RWPE1 (cell line): ENCODE measurements around the gene CREB5.

Experiments used
- CTCF ChIA-PET: fragments of 350-600 bp; sonication (Branson Sonifier 250); formaldehyde crosslinking; extraction: SDS; loops from one replicate; lab custom pipeline; 2021; lab: Yijun Ruan, JAX
- POLR2A ChIA-PET: fragments of 400-600 bp; formaldehyde crosslinking; extraction: SDS; loops from one replicate; lab custom pipeline; 2020; ENCODE audit warnings: antibody characterized with exemption; ENCODE audit not compliant: low non-redundant PET; lab: Yijun Ruan, JAX
- DNase-seq: peaks from one replicate; pipeline ENCODE4 v3.0.0; 2012; ENCODE audit warnings: low spot score
- H3K27ac ChIP-seq: fragments of 450-650 bp; 2 replicates; pipeline ENCODE4 v1.5.1; 2017
- TF ChIP-seq, protein P1 (sequence below): fragments of 450-650 bp; conservative IDR thresholded peaks from 2 replicates; pipeline ENCODE4 v1.5.1; 2017; ENCODE audit warnings: low read depth, mild to moderate bottlenecking

The CREB5 gene

DNA sequence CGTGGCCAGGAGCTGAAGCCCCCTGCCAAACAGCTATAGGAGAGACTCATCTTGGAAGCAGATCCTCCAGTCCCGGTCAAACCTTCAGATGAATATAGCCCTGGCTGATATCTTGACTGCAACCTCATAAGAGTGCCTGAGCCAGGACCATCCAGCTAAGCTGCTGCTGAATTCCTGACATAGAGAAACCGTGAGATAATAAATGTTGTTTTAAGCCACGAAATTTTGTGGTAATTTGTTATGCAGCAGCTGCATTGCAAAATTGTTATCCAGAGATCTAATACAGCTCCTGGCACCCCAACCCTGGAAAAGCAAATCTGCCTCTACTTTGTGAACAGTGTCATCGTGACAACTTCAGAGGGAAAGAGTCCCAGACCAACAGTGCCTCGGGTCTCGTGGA is 119.9 kb downstream of the CREB5 start:
- TF ChIP-seq, protein P1, sequence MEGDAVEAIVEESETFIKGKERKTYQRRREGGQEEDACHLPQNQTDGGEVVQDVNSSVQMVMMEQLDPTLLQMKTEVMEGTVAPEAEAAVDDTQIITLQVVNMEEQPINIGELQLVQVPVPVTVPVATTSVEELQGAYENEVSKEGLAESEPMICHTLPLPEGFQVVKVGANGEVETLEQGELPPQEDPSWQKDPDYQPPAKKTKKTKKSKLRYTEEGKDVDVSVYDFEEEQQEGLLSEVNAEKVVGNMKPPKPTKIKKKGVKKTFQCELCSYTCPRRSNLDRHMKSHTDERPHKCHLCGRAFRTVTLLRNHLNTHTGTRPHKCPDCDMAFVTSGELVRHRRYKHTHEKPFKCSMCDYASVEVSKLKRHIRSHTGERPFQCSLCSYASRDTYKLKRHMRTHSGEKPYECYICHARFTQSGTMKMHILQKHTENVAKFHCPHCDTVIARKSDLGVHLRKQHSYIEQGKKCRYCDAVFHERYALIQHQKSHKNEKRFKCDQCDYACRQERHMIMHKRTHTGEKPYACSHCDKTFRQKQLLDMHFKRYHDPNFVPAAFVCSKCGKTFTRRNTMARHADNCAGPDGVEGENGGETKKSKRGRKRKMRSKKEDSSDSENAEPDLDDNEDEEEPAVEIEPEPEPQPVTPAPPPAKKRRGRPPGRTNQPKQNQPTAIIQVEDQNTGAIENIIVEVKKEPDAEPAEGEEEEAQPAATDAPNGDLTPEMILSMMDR, result no peak
- no peak overlapping the region for H3K27ac ChIP-seq
- DNase-seq, result no peak
- ChIA-PET POLR2A (no interaction called here), CTCF (no interaction called here)

DNA sequence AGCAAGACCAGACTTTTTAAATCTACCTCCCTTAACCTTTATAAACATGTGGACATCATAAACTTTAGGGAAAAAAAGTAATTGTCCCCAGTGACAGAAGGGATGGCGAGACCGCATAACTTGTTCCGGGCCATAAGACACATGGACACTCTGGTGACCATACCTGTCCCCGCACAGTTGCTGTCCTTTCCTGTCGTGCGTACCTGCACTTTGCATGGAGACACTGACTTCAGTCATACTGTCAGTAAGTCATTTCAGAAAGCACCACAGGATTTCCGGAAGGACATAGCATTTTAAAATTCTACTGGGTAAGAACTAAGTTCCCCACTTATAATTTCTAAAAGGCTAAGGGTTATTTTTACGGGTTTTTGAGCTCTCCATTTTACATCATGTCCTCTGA is 120.9 kb downstream of the CREB5 start:
- CTCF ChIA-PET, result interaction anchor here (0.6 kb wide), 1 partner anchor 992 kb away, joined by 4 read pairs; no protein-coding TSS in a partner anchor
- POLR2A ChIA-PET, result no interaction called here
- H3K27ac ChIP-seq, result no peak overlapping the region
- TF ChIP-seq, protein P1, result no peak
- DNase-seq, result no peak

DNA sequence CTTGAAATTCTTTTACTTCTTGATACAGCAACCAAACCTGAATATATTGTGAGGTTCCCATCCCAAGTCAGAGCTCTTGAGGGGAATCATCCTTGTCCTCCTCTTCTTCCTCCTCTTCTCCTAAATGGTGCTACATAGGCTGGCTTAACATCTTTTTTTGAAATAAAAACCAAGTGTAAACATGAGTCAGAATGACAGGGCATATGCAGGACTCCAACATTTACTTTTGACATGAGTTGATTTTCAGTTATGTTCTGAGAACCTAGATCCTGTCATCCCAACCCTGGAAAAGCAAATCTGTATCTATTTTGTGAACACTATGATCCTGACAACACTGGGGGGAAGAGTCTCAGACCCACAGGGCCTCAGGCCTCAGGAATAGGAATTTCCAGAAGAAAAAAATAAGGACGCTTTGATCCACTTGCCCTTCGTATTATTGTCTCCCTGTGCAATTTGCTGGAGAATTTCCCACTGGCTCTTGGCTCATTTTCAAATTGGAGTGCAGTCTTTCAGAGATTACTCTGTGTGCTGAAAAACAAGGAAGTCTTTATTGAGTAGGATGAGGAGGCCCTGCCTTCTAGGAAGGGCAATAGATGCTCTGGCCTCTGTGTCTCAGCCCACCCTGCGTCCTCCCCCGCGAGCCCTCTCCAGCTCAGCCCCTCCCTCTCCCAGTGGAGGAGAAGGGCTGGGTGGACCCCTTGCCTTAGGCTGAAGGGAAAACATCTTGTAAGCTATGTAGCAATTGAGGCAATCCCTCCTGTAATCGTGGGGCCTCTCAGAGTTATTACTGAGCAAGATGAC is 121.6 kb downstream of the CREB5 start:
- TF ChIP-seq, protein P1, result no peak
- no peak overlapping the region for H3K27ac ChIP-seq
- ChIA-PET CTCF (interaction anchor here (0.6 kb wide), 1 partner anchor 993 kb away, joined by 4 read pairs; no protein-coding TSS in a partner anchor), POLR2A (no interaction called here)
- no peak for DNase-seq

DNA sequence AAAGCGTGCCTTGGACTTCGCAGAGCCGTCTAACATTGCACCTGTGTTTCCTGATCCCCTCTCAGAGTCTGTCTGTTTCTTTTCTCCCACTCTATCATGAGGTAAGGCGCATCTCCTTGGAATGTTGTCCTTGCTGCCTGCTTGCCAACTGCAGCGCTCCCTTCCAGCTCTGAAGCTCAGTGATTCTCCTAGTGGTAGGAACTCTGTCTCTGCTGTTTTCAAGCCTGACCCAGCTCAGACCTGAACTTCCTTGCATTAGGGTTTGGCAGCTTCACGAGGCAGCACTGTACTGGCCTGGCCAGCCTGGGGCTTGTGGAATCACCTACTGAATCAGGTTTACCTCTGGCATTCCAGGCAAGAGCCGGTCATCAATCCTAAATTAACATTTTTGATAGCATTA is 123.9 kb downstream of the CREB5 start:
- no peak overlapping the region for H3K27ac ChIP-seq
- CTCF ChIA-PET, result interaction anchor here (0.9 kb wide), 1 partner anchor 10 kb away, joined by 4 read pairs; no protein-coding TSS in a partner anchor
- TF ChIP-seq, protein P1, result no peak
- POLR2A ChIA-PET, result no interaction called here
- peak; percentile 25 for DNase-seq

DNA sequence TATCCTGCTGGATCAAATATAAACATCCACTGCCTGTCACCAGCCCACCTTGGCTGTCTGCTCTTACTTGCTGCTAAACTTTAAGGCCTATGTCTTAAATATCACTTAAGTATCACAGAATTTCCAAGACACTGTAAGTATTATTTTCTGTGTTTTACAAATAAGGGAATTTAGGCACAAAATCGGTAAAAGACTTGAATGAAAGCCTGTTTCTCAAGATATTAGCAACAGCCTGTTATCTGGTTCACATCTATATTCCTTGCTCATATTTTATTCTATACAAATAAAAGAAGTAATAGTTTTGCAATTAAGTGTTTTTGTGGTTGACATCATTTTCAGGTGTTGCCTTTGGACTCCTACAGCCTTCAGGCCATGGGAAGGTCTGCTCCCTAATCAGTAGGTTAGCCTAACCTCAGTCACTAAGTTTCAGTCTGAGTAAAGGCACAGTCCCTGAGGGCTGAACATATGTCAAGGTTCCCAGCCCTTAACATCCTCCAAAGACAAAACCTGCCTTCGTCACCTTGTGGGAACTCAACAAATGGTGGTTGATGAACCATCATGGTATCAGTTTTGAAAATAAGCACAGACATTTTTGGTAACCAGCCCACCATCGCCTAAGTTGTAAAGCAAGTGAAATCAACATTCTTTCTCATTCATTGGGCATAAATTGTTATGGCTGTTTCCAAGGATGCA is 127.1 kb downstream of the CREB5 start:
- TF ChIP-seq, protein P1, result no peak
- DNase-seq, result no peak
- no peak overlapping the region for H3K27ac ChIP-seq
- ChIA-PET CTCF (no interaction called here), POLR2A (no interaction called here)

DNA sequence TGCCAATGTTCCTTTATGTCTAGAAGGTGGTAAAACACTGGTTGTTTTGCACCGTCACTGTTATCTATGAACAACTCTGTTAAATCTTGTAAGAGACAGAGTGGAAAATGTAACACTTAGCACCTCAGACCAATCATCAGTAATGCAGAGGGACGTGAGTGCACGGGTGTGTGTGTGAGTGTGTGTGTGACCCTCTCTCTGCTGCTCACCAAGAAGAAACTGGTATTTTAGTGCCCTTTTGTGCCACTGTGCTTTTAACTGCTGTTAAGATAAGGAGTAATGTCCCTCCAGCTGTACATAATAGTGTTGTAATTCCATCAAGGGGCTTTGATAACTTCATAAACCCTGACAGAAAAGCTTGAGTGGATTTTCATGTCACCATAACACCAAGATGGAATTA is 130.1 kb downstream of the CREB5 start:
- POLR2A ChIA-PET, result no interaction called here
- TF ChIP-seq, protein P1, result no peak
- CTCF ChIA-PET, result no interaction called here
- H3K27ac ChIP-seq, result no peak overlapping the region
- no peak for DNase-seq
